ENCODE data around the gene JAGN1.

- TF ChIP-seq CTCF (IDR thresholded peaks at IDR 0.05; ENCODE audit: low read depth, low read length) (no peak), EZH2phosphoT487 (IDR thresholded peaks at IDR 0.05; ENCODE audit: low read depth) (no peak)
Observed at GRCh38 chr3:9914011-9914410, 23.6 kb downstream of the JAGN1 start.
